Inflammatory macrophage (primary cell): ENCODE results near the gene AGPAT2.

Experiments used
- DNase-seq, 2 donors: peaks; one replicate each; pipeline ENCODE4 v3.0.0-alpha.2; 2020 to 2022

The AGPAT2 gene

GRCh38 chr9:136660971-136661550, 26.2 kb downstream of the AGPAT2 start:
- no peak for DNase-seq

GRCh38 chr9:136659861-136660784, 27.1 kb downstream of the AGPAT2 start:
- DNase-seq, result no peak

GRCh38 chr9:136658849-136659535, 28.3 kb downstream of the AGPAT2 start:
- no peak for DNase-seq

- DNase-seq, result no peak
Observed at GRCh38 chr9:136657974-136658848, 29.0 kb downstream of the AGPAT2 start.

- peak; percentile 21 to 23 for DNase-seq
Observed at GRCh38 chr9:136656795-136657611, 30.3 kb downstream of the AGPAT2 start.

- no peak for DNase-seq
Observed at GRCh38 chr9:136656183-136656738, 31.0 kb downstream of the AGPAT2 start.

GRCh38 chr9:136655536-136656182, 31.6 kb downstream of the AGPAT2 start:
- no peak for DNase-seq

- no peak for DNase-seq
Observed at GRCh38 chr9:136654820-136655535, 32.3 kb downstream of the AGPAT2 start.

GRCh38 chr9:136653323-136654079, 33.8 kb downstream of the AGPAT2 start:
- peak in 1 of 2 donors; percentile 35 for DNase-seq

- DNase-seq, result no peak
Observed at GRCh38 chr9:136651860-136652259, 35.4 kb downstream of the AGPAT2 start.

GRCh38 chr9:136650648-136651047, 36.6 kb downstream of the AGPAT2 start:
- DNase-seq, result peak in 1 of 2 donors; percentile 7

- no peak for DNase-seq
Observed at GRCh38 chr9:136650021-136650420, 37.2 kb downstream of the AGPAT2 start.

GRCh38 chr9:136648751-136649150, 38.5 kb downstream of the AGPAT2 start:
- DNase-seq, result peak; percentile 16 to 43

GRCh38 chr9:136646827-136647711, 40.2 kb downstream of the AGPAT2 start:
- no peak for DNase-seq

GRCh38 chr9:136645903-136646754, 41.1 kb downstream of the AGPAT2 start:
- DNase-seq, result peak in 1 of 2 donors; percentile 51

- peak in 1 of 2 donors; percentile 53 for DNase-seq
Observed at GRCh38 chr9:136645352-136645902, 41.8 kb downstream of the AGPAT2 start.
